IPS-11a (cell line): Measurements from ENCODE around the gene CST7.

Experiments
- H3K4me3 ChIP-seq: one replicate; pipeline ENCODE4 v1.5.1; 2013; ENCODE audit warnings: low read depth, low read length, control low read depth

The CST7 gene

GRCh38 chr20:24950836-24951525 lies 1.9 kb downstream of the CST7 start:
- H3K4me3 ChIP-seq, result no peak overlapping the region

DNA sequence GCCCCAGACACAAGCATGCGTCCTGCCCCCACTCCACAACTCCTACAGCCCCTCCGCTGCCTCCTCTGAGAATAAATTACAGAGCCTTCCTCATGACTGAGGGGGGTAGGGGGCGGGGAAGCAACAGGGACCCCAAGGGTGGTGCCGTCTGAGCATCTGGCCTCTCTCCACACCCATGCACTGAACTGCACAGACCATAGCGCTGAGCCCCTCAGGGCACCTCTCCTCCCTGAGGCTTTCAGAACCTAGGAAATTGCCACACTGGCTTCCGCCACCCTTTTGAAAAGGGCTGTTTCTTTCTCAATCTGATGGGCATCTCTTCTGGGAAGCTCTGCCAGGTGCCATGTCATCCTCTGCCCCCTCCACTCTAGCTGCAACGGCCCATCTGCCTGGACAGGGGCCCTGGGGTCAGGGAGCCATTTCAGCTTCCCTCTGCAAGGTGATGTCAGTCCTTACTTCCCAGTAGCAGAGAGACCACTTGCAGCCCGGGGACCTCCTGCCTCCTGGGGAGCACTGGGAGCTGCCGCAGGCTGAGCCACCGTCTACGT lies 2.5 kb downstream of the CST7 start:
- no peak overlapping the region for H3K4me3 ChIP-seq

GRCh38 chr20:24952376-24953208 lies 3.5 kb downstream of the CST7 start:
- H3K4me3 ChIP-seq, result no peak overlapping the region

GRCh38 chr20:24953209-24953575 lies 4.1 kb downstream of the CST7 start:
- H3K4me3 ChIP-seq, result no peak overlapping the region

DNA sequence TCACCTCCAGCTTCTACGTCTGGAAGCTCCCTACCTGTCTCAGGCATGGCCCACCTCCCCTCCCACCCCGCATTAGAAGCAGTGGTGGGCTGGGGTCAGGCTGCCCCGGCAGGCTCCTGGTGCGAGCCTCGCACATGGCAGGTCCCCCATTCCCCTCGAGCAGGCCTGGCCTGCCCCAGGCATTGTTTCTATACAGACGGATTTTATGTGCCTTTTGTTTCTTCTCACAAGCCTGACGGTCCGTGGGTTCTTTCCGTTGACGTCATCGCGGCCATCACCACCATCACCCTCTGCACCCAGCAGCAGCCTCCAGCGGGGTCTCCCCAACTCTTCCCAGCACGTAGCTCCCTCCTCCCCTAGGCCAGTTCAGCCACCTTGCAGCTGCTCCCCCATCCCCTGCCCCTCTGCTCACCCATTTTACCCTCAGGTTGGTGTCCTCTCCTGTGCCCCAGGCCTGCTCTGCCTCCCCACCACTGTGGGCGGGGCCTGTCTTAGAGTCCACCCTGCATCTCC lies 4.6 kb downstream of the CST7 start:
- H3K4me3 ChIP-seq, result no peak overlapping the region

DNA sequence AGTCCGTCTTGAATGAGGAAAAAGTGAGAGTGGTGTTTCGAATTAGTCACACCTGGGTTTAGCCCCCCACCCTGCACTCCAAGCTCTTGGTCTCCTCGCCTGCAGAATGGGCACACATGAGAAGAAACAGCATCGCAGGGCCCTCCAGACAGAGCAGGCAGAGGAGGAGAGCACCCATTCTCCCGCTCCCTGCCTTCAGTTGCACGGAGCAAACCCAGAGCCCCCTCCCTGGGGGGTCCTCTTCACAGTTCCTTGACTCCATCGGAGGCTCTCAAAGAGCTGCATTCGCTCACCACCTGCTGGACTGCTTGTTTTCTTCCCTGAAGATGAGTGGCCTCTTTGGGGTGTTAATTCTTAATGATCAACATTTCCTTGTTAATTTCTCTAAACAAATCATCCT lies 5.1 kb downstream of the CST7 start:
- no peak overlapping the region for H3K4me3 ChIP-seq

DNA sequence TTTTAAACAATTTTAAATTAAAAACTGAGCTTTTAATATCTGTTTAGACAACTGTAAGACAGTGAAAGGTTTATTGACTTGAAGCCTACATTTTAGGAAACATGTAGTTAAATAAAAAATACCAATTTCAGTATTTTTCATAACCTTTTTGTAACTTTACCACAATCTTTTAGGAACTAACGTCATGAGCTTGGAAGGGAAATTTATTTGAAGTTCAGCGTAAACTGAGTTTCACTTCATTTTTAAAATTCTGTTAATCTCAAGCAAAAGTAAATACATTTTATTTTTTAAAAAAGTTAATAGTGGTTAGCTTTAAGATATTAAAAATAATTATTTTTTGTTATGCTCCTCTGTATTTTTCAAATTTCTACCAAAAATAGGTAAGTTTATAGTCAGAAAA lies 5.5 kb downstream of the CST7 start:
- H3K4me3 ChIP-seq, result no peak overlapping the region

DNA sequence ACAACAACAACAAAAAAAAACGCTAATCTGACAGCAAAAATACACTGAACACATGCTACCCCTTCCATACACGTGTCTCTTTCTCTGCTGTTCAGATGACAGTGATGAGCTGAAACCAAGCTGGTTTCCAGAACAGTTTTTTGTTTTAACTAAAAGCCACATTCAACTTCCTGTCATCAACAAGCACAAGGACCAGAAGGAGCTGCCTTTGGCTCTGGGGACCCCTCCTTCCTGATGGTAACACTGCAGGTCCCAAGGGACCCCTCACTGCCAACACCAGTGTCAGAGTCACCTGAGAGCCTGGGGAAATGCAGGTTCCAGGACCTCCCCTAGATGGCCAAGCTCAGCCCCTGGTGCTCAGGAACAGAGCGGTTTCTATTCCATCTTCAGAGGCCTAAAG lies 6.0 kb downstream of the CST7 start:
- no peak overlapping the region for H3K4me3 ChIP-seq

DNA sequence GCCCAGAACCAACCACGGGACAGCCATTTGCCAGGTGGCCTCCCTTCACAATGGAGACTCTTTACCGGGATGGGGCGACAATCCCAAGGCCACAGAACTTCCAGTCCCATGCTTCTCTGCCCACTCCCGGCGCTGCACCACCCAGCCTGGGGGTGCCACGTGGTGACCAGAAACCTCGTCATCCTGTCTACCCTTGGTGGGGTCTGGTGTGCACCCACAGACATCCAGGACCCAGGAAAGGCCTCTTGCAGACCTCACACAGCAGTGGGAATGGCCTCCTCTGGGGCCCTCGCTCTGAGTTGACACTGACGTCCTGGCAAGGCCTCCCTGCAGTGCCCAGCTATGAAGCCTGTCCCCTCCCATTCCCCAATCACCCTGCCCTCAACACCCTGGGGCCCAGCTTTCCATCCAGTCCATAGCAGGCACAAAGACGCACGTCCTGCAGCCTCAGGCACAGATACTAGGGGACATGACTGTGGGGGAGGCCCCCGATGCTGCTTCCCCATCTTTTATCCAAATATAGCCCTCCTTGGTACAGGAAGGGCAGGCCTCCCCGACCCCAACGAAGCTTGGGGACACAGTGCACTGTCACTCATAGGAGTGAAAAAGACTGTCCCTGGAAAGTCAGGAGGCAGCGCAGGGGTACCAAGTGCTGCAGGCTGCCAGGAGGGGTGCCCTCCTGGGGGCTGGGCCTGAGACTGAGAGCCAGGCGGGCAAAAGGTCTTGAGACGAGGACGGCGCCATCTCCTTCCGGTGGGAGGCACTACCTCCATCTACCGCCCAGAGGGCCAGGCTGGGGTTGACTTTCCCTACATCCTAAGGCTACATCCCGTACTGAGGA lies 7.2 kb downstream of the CST7 start:
- no peak overlapping the region for H3K4me3 ChIP-seq

GRCh38 chr20:24957326-24958016 lies 8.4 kb downstream of the CST7 start:
- H3K4me3 ChIP-seq, result no peak overlapping the region

- no peak overlapping the region for H3K4me3 ChIP-seq
Measured at GRCh38 chr20:24958506-24959385, 9.7 kb downstream of the CST7 start.

- no peak overlapping the region for H3K4me3 ChIP-seq
Measured at GRCh38 chr20:24959591-24960301, 10.7 kb downstream of the CST7 start.

DNA sequence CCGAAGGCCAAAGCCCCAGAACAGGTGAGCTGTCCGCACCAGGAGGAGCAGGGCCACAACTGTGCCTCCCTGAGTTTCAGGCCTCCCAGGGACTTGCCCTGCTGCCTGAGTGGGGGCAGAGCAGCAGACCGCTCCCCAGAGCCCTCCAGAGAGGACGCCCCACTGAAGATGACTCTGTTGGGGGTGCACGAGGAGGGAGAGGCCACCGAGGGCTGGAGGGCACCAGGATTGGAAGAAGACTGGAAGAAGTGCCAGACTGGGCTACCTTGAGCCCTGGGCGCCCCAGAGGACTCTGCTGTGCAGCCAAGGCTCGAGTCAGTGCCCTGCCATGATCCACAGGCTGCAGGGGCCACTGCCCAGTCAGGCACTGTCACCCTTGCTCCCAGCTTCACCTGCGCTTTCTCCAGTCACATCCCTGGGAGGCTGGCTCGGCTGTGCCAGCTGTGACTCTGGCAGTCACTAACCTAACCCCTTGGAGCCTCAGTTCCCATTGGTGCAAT lies 11.3 kb downstream of the CST7 start:
- no peak overlapping the region for H3K4me3 ChIP-seq

DNA sequence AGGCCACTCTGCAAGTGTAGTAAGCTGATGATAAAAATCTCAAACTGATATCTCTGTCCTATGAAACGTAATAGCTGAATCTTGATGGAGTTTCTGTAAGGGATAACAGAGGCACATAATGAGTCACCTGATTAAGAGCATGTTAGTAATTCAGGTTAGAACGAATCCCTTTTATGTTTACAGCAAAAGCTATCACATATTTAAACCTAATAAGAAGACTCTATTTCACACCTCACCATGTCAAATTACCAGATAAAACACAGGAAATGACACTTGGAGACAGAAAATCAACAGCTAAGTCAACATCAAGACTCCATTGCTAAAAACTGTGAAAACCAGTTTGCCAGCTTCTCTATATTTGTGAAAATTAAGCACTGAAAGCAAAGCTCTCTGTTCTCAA lies 11.8 kb downstream of the CST7 start:
- no peak overlapping the region for H3K4me3 ChIP-seq

DNA sequence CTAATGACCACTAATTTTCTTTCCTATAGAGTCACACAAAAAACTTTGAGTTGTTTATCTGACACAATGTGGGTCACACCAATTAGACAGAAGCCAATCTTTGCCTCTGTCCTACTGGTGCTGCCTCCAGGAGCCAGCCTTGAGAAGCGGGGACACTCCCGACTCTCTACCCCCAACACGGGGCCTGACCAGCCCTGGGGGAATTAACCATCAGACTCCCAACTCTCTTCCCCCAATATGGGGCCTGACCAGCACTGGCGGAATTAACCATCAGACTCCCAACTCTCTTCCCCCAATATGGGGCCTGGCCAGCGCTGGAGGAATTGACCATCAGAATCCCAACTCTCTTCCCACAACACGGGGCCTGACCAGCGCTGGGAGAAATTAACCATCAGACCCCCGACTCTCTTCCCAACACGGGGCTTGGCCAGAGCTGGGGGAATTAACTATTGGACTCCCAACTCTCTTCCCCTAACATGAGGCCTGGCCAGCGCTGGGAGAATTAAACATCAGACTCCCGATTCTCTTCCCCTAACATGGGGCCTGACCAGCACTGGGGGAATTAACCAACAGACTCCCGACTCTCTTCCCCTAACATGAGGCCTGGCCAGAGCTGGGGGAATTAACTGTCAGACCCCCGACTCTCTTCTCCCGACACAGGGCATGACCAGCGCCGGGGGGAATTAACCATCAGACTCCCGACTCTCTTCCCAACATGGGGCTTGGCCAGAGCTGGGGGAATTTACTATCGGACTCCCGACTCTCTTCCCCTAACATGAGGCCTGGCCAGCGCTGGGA lies 12.5 kb downstream of the CST7 start:
- H3K4me3 ChIP-seq, result no peak overlapping the region

- no peak overlapping the region for H3K4me3 ChIP-seq
Measured at GRCh38 chr20:24962182-24962492, 13.1 kb downstream of the CST7 start.

DNA sequence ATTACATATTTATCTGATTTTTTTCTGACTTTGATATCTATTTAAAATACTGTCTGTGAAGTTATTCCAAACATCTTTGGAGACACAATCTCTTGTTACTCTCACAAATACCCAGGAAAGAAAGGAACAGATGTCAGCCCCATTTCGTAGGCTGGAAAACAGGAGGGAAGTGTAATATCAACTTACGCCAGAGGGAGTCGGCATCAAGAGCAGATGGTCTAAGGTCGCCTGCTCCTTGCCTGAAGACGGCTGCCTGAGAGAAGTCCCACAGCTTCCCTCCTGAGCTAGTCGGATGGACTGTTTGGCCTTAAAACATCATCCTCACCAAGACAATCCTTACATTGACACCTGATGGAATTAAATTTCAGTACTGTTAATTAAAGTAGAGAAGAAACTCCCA lies 13.4 kb downstream of the CST7 start:
- H3K4me3 ChIP-seq, result no peak overlapping the region
